K562 treated with DMSO at 1 percent for 12 hours (cell line): Measurements from ENCODE around the gene CNPY2. TPM values are rescaled to one million over a fixed set of nuclear protein-coding genes. Genes with fewer than 3 reads are reported as not detected.

ENCODE experiments used
- total RNA-seq: library from RNA; unstranded; fragments of 300-600 nt; gene quantifications from 2 replicates; pipeline ENCODE4 v1.2.3, GENCODE V29; 2022; ENCODE audit not compliant: insufficient read depth

The CNPY2 gene
- 79.7 and 93.3 TPM in 2 replicates for total RNA-seq

GRCh38 chr12:56315622-56316473 lies at the start of gene CNPY2:
TSS of gene CNPY2 (minus strand) at chr12:56315988. CDS start at chr12:56315217, 771 bp downstream.

GRCh38 chr12:56362130-56363059 lies 46.6 kb upstream of the CNPY2 start, which contains the start of gene APOF:
TSS of gene APOF (minus strand) at chr12:56362857. CDS start at chr12:56362745, 112 bp downstream.

GRCh38 chr12:56359851-56360767 lies 44.3 kb upstream of the CNPY2 start, which contains the start of gene STAT2:
TSS of gene STAT2 (minus strand) at chr12:56360107. CDS start at chr12:56356571, 3,536 bp downstream.

GRCh38 chr12:56338308-56339157 lies 22.7 kb upstream of the CNPY2 start, which contains the start of gene IL23A:
TSS of gene IL23A (plus strand) at chr12:56338884. CDS start at chr12:56339045, 161 bp downstream.

GRCh38 chr12:56333679-56334489 lies 18.1 kb upstream of the CNPY2 start, which contains the start of gene PAN2:
TSS of gene PAN2 (minus strand) at chr12:56334000. CDS start at chr12:56333094, 906 bp downstream.

GRCh38 chr12:56299853-56300643 lies 15.7 kb downstream of the CNPY2 start, which contains the start of gene CS:
TSS of gene CS (minus strand) at chr12:56300330. CDS start at chr12:56300201, 129 bp downstream.

GRCh38 chr12:56266693-56267442 lies 48.9 kb downstream of the CNPY2 start, which contains the start of gene COQ10A:
TSS of gene COQ10A (plus strand) at chr12:56266942. CDS start at chr12:56267119, 177 bp downstream.

Other genes starting within 250 kb of the CNPY2 start
- gene ERBB3, start 235.8 kb downstream of the CNPY2 start, total RNA-seq: 4.0 and 6.2 TPM in 2 replicates
- 117 and 191 TPM in 2 replicates for gene PA2G4, start 211.4 kb downstream of the CNPY2 start, total RNA-seq
- 3,882 and 7,413 TPM in 2 replicates for gene RPL41, start 199.4 kb downstream of the CNPY2 start, total RNA-seq
- 3.0 and 6.0 TPM in 2 replicates for gene ZC3H10, start 197.7 kb downstream of the CNPY2 start, total RNA-seq
- gene ESYT1, start 187.7 kb downstream of the CNPY2 start, total RNA-seq: 118 and 171 TPM in 2 replicates
- gene MYL6B, start 163.4 kb downstream of the CNPY2 start, total RNA-seq: 39.6 and 50.9 TPM in 2 replicates
- gene MYL6, start 157.6 kb downstream of the CNPY2 start, total RNA-seq: 825 and 1,302 TPM in 2 replicates
- 21.7 and 70.9 TPM in 2 replicates for gene SMARCC2, start 126.5 kb downstream of the CNPY2 start, total RNA-seq
- gene RNF41, start 94.1 kb downstream of the CNPY2 start, total RNA-seq: 21.4 and 47.7 TPM in 2 replicates
- 41.0 and 51.8 TPM in 2 replicates for gene NABP2, start 91.6 kb downstream of the CNPY2 start, total RNA-seq
- not detected in 2 replicates for gene SLC39A5, start 85.9 kb downstream of the CNPY2 start, total RNA-seq
- gene ANKRD52, start 57.6 kb downstream of the CNPY2 start, total RNA-seq: 9.6 and 33.7 TPM in 2 replicates
- gene COQ10A, start 49.0 kb downstream of the CNPY2 start, total RNA-seq: 43.3 and 62.5 TPM in 2 replicates
- gene CS, start 15.7 kb downstream of the CNPY2 start, total RNA-seq: 81.3 and 200 TPM in 2 replicates
- gene PAN2, start 18.0 kb upstream of the CNPY2 start, total RNA-seq: 12.5 and 26.6 TPM in 2 replicates
- 13.7 and 23.5 TPM in 2 replicates for gene IL23A, start 22.9 kb upstream of the CNPY2 start, total RNA-seq
- 25.6 and 60.4 TPM in 2 replicates for gene STAT2, start 44.1 kb upstream of the CNPY2 start, total RNA-seq
- not detected in 2 replicates for gene APOF, start 46.9 kb upstream of the CNPY2 start, total RNA-seq
- gene TIMELESS, start 133.4 kb upstream of the CNPY2 start, total RNA-seq: 20.4 and 51.5 TPM in 2 replicates
- gene MIP, start 138.7 kb upstream of the CNPY2 start, total RNA-seq: not detected in 2 replicates
- gene SPRYD4, start 152.6 kb upstream of the CNPY2 start, total RNA-seq: 0.66 and 1.9 TPM in 2 replicates
- gene GLS2, start 172.2 kb upstream of the CNPY2 start, total RNA-seq: not detected in 2 replicates
- 0.35 and 1.0 TPM in 2 replicates for gene RBMS2, start 205.8 kb upstream of the CNPY2 start, total RNA-seq